NOMO-1 treated with dmso at 0.1 percent for 144 hours (cell line): ENCODE data around the gene ARHGAP26.

Experiments used
- DNase-seq: peaks from one replicate; lab custom pipeline; 2025; ENCODE audit not compliant: unreplicated experiment; lab: John Stamatoyannopoulos, UW

Gene ARHGAP26

DNA sequence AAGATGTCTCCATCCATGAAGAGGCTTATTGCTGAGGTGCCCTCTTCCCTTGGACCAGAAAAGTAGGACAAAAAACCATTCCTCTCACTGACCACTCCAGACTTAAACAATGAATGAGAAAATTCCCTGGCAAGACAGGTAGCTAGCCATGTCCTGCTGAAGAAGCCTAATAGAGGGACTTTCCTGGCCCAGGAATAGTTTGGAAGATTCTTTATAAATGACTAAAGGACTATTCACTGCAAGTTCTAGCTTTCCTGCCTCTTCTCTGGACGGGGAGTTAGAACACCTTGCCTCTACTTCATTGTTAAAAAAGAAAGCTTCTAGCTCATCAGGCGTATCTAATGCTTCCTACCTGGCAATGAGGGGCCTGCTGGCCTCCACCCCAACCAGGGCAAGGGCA is 479.7 kb downstream of the ARHGAP26 start:
- DNase-seq, result no peak

DNA sequence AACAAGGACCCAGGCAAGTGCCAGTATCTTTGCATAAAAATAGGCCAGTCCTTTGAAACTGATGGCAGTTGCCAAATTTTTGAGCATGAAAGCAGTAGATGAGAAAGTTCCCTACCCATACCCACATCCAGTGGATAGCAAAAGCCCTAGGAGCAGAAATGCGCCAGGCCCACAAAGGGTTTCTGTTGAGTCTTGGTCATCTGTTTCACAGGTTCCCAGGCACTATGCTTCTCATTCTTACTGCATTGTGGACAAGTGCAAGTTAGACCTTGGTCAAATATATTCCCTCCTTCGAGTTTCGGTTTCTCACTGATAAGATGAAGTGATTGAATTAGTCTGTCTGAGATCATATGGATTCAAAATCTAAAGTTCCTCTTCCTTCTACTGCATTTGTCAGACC is 481.0 kb downstream of the ARHGAP26 start:
- DNase-seq, result no peak

DNA sequence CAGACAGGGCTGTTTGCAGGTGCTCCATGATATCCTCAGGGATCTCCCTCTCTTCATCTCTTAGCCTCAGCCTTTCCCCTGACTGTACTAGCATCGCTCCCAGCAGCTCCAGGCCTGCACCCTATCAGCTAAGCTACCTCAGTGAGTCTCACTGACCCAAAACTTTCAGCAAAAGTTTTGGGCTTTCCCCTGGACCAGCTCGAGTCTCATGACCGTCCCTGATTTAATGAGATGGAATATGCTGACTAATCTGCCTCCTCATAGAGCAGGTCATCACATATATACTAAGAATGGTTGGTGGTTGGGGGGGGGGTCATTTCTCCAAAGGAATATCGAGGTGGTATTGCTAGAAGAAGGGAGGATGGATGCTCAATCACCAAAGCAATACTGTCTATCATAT is 481.8 kb downstream of the ARHGAP26 start:
- no peak for DNase-seq

DNA sequence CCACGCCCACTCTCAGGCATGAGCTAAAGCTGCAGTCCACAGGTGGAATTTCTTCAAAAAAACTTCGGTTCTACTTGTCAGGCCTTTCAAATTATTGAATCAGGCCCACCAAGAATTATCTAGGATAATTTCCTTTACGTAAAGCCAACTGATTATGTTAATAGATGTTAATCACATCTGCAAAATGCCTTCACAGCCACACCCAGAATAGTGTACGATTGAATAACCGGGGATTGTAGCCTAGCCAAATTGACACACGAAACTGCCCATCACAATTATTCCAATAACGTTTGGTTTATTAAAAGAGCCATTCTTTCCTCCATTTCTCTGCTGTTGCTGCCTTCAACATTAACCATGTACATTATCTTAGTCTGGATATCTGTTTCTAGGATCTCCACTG is 484.6 kb downstream of the ARHGAP26 start:
- DNase-seq, result no peak

DNA sequence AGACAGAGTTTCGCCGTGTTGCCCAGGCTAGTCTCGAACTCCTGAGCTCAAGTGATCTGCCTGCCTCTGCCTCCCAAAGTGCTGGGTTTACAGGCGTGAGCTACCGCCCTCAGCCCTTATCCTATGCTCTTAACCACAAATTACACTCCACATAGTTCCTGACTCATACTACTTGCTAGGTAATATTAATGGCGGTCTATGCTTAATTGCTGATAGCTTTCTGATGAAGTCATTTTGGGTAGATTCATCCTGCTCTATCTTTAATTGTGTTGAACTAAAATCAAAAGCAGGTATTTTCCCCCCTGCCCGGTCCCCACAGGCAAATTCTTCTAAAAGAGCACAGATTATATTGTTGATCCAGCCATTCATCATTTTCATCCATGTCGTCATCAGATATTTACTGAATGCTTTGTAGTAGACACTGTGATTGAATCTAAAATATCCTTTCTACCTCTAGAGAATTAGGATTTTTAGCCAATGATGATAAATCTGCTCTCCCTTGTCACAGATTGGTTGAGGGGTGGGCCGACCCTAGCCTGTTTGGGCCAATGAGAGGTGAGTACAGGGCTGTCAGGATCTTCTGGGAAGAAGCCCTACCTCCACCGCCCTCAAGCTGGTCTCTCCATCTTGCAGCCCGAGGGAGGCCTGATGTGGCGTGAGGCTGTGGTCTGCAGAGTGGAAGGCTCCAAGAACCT is 488.5 kb downstream of the ARHGAP26 start:
- DNase-seq, result no peak

DNA sequence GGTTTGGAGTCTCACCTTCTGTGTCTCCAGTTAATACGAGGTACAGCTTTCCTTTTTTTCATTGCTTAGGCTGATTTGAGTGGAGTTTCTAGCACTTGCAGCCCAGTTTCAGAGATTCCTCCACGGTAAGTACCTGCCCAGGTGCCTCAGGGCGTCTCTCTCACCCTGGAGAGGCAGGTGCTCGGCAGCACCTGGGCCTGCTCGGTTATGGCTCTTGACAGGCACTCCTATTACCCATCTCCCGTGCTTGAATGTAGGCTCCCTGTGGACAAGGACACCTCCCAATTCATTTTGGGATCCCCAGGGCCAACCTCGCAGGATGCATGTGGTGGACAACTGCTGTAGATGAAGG is 489.1 kb downstream of the ARHGAP26 start:
- no peak for DNase-seq

DNA sequence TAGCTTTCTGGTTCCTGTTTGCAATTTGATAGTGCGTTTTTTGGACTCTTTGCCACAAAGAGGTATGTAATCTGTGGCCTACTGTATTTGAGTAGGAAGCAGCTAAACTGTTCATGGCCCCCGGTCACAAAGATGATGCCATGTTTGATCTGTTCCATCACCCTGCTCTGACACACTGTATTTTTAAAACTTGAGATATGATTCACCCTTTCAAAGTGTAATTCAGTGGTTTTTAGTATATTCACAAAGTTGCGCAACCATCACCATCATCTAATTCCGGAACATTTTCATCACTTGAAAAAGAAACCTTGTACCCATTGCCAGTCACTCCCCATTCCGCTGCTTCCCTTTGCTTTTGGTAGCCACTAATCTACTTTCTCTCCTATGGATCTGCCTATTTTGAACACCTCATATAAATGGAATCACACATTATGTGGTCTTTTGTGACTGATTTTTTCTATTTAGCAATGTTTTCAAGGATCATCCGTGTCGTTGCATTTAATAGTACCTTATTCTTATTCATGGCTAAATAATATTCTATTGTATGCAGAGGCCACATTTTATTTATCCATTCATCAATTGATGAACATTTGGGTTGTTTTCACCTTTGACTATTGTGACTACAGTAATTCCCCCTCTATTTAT is 491.7 kb downstream of the ARHGAP26 start:
- no peak for DNase-seq

DNA sequence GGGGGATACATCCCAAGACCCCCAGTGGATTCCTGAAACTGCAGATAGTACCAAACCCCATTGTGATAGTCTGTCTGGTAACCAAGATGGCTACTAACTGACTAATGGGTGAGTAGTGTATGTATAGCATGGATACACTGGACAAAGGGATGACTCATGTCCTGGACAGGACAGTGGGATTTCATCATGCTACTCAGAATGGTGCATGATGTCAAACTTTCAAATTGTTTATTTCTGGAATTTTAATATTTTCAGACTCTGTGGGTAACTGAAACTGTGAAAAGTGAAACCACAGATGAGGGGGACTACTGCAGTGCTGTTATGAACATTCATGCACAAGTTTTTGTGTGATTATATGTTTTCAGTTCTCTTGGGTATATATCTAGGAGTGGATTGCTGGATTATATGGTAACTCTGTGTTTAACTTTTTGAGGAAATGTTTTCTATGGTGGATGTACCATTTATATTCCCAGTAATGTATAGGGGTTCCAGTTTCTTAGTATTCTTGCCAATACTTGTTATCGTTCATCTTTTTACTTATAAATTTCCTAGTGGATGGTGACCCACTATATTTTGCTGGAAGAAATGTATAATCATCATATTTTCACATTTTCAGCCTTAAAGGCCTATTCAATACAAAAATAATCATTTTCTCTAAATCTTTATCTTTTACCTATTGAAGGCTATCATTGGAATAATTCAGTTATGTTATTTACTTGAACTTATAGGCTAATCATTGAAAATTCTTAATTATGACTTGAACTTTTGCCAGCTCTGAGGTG is 492.4 kb downstream of the ARHGAP26 start:
- DNase-seq, result no peak

DNA sequence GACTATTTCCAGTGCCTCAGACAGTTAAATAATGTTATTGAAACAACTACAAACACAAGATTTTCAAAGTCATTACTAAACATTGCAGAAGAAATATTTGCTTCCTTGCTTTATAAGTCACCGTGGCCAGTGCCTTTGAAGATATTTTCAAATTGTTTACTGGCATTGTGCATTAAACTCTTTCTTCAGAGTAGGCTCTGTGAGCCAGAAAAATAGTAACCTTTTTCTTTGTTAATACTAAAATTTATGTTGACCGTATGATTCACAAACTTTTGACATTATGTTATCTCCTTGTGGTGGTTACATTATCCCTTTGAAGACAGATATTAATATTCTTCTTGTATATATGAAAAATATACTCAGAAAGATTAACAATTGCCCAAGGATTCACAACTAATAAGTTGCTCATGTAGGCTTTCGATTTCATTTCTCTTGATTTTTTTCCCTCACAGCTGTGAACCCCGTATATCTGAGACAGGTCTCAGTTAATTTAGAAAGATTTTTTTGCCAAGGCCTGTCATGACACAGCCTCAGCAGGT is 493.2 kb downstream of the ARHGAP26 start:
- no peak for DNase-seq

DNA sequence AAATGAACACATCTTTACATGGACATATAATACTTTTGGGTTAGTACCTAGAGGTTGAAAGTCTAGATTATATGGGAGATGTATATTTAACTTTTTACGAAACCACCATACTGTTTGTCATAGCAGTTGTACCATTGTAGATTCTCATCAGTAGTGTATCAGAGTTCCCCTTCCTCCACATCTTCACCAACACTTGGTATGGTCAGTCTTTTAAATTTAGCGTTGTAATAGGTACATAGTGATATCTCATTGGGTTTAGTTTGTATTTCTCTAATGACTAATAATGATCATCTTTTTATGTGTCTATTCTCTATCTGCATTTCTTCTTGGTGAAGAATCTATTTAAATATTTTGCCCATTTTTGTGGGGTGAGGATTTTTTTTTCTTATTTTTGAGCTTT is 495.8 kb downstream of the ARHGAP26 start:
- no peak for DNase-seq

DNA sequence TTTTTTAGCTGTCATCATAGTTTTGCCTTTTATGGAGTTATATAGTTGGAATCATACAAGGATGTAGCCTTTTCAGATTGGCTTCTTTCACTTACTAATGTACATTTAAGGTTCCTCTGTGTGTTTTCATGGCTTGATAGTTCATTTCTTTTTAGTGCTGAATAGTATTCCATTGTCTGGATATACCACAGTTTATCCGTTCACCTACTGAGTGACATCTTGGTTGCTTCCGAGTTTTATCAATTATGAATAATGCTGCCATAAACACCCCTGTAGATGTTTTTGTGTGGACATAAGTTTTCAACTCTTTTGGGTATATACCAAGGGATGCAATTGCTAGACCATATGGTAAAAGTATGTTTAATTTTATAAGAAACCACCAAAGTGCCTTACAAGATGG is 497.0 kb downstream of the ARHGAP26 start:
- no peak for DNase-seq

DNA sequence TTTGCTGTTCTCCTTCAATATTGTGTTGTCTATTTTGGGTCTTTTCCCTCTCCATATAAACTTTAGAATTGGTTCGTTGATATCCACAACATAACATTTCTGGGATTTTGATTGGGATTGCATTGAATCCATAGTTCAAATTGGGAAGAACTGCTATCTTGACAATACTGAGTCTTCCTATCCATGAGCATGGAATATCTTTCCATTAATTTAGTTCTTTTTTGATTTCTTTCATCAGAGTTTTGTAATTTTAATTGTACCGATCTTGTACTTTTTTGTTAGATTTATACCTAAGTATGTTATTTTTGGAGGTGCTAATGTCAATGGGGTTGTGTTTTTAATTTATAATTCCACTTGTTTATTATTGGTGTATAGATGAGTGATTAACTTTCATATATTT is 498.2 kb downstream of the ARHGAP26 start:
- no peak for DNase-seq

DNA sequence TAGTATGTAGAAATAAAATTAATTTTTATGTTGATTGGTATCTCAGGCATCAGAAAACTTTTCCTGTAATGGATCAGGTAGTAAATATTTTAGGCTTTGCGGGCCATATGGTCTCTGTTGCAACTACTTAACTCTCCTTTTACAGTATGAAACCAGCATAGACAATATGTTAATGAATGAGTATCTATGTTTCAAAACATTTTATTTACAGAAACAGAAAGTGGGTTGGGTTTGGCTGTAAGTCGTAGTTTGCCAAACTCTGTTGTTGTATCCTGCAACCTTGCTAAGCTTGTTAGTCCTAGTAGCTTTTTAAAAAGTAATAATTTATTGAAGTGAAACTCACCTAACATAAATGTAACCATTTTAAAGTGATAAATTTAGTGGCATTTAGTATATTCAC is 501.3 kb downstream of the ARHGAP26 start:
- DNase-seq, result no peak

DNA sequence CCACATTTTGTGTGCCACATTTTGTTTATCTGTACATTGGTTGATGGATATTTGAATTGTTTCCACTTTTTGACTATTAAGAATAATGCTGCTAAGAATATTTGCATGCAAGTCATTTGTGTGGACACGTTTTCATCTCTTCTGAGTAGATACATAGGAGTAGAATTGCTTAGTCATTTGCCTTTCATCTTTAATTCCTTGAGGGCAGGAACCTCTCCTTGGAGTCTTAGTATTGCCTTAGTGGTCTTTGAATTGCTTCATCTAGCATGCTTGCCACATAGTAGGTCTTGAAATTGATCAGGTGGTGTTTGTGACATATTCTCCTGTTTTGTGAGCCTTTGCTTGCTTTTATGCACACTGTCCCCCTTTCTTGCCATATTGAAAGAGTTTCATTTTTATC is 504.8 kb downstream of the ARHGAP26 start:
- DNase-seq, result no peak

DNA sequence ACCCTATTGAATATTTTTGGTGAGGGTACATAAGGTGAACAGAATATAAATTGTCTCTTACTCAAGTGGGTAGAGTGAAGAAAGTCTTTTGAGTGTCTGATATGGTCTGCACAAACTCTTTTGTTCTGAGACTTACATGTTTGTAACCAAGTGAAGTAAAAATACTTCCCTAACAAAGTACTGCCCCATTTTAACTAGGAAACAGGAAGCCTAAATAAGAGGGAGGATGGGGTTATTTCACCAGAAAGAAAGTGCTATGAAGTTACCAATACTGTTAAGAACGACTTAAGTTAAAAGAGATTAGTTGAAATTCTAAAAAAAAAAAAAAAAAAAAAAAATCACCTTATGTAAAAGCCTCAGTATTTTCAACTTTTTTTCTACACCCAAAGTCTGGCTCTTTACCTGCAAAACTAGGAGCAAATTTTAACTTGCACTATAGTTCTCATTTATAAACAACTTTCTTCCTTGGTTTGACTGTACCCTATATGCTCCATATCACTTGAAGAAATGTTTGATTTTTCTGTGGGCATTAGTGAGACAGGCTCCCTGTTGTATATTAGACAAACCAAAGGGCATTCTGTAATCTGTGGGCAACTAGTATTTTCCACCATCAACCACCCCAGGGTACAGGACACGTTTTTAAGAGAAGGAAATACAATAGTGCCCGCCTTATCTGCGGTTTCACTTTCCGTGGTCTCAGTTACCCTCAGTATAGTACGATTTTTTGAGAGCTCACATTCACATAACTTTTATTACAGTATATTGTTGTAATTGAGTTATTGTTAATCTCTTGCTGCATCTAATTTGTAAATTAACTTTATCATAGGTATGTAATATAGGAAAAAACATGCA is 505.6 kb downstream of the ARHGAP26 start:
- DNase-seq, result no peak

DNA sequence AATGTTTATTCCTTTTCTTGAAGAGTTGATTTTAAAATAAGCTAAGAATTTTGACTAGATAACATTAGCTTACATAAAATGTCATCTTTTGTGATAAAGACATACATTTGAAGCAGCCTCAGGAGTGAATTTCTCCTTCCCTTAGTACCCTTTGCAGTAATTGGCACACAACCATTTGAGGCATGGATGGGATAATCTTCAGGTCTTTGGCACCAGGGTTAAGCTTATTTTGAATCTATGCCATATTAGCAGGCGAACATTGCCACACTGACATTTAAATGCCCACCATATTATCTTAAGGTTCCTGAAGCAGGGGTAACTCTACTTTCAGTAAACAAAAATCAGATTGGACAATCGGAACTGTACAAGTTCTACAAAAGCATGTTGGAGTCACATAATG is 507.4 kb downstream of the ARHGAP26 start:
- no peak for DNase-seq
